ENCODE measurements around the gene KRTAP10-5.

The KRTAP10-5 gene

DNA sequence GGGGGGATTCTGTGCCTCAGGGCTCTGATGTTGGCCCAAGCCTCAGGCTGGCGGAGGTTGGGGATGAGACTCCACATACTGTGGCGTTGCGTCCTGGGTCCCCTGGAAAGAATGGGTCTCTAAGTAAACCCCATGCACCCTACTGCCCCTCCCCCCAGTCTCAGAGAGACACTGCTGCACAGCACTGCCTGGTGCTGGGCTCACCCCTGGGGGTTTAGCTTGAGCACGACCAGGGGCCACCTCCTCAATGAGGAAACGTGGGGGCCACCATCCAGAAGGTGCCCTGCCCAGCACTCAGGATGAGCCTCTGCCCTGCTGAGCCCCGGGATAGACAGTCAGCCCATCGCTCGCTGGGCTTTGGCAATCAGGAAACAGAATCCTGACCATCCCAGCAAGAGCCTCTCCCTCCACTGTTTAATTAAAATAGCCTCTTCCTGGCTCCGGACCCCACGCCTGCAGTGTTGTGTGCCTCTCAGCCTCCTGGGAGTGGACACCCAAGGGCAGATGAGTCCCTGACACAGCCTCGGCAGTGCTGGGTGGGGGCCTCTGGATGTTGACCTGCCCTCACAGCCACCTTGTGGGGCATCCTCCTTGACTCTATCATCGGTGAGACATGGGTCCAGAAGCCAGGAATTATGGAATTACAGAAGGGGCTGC, 10.4 kb downstream of the KRTAP10-5 start:
- DNase-seq (ENCODE audit: low spot score) = no peak
- in situ Hi-C loops (cut with MboI; ENCODE audit: low sequenced_read_pairs, unreplicated experiment) = no loop called here
- no peak for TF ChIP-seq CTCF (IDR thresholded peaks at IDR 0.05; ENCODE audit: borderline replicate concordance, control extremely low read depth, extremely low read depth, insufficient read depth, missing control alignments)

GRCh38 chr21:44568667-44569556, 11.5 kb downstream of the KRTAP10-5 start:
- in situ Hi-C loops (cut with MboI; ENCODE audit: low sequenced_read_pairs, unreplicated experiment) = no loop called here
- no peak for DNase-seq (ENCODE audit: low spot score)
- TF ChIP-seq CTCF (IDR thresholded peaks at IDR 0.05; ENCODE audit: borderline replicate concordance, control extremely low read depth, extremely low read depth, insufficient read depth, missing control alignments) = no peak

- no peak for TF ChIP-seq CTCF (IDR thresholded peaks at IDR 0.05; ENCODE audit: borderline replicate concordance, control extremely low read depth, extremely low read depth, insufficient read depth, missing control alignments)
- no peak for DNase-seq (ENCODE audit: low spot score)
- in situ Hi-C loops (cut with MboI; ENCODE audit: low sequenced_read_pairs, unreplicated experiment) = no loop called here
Observed at GRCh38 chr21:44568261-44568660, 12.1 kb downstream of the KRTAP10-5 start.

GRCh38 chr21:44567481-44568171, 12.8 kb downstream of the KRTAP10-5 start:
- no peak for TF ChIP-seq CTCF (IDR thresholded peaks at IDR 0.05; ENCODE audit: borderline replicate concordance, control extremely low read depth, extremely low read depth, insufficient read depth, missing control alignments)

DNA sequence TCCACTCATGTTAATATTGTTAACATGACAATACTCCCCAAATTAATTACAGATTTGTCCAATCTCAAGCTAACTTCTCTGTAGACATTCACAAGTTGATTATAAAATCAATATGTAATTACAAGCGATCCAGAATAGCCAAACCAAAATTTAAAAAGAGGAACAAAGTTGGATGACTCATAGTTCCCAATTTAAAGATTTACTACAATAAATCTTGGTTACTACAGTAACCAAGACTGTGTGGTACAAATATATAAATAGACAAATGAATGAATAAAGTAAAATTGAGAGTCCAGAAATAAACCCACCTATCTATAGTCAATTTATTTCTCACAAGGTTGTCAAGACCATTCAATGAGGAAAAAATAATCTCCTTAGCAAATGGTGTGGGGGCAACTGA, 14.0 kb downstream of the KRTAP10-5 start:
- no peak for TF ChIP-seq CTCF (IDR thresholded peaks at IDR 0.05; ENCODE audit: borderline replicate concordance, control extremely low read depth, extremely low read depth, insufficient read depth, missing control alignments)
- no peak for DNase-seq (ENCODE audit: low spot score)
- in situ Hi-C loops (cut with MboI; ENCODE audit: low sequenced_read_pairs, unreplicated experiment) = no loop called here

More at GRCh38 chr21:44567481-44568171, 12.8 kb downstream of the KRTAP10-5 start:
- no peak for DNase-seq (ENCODE audit: low spot score)
- in situ Hi-C loops (cut with MboI; ENCODE audit: low sequenced_read_pairs, unreplicated experiment) = no loop called here

DNA sequence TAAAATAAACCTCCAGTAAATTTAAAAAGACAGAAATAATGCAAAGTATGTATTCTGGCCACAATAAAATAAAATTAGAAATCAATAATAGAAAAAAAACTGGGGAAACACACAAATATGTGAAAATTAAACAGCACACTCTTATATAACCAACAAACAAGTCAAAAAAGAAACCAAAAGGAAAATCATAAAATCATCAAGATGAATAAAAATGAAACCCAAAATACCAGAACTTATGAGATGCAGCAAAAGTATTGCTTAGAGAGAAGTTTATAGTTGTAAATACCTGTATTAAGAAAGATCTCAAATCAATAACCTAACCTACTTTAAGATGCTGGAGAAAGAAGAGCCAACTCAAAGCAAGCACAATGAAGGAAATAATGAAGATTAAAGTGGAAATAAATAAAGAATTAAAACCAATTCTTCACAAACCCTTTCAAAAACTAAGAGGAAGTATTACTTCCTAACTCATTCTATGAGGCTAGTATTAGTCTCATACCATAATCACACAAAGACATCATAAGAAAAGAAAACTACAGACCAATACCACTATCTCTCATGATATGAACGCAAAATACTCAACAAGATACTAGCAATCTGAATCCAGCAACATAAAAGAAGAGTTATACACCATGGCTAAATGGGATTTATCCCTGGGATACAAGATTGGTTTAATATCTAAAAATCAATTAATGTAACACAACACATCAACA, 15.4 kb downstream of the KRTAP10-5 start:
- TF ChIP-seq CTCF (IDR thresholded peaks at IDR 0.05; ENCODE audit: borderline replicate concordance, control extremely low read depth, extremely low read depth, insufficient read depth, missing control alignments) = no peak
- no peak for DNase-seq (ENCODE audit: low spot score)
- in situ Hi-C loops (cut with MboI; ENCODE audit: low sequenced_read_pairs, unreplicated experiment) = no loop called here

Measured in GM13976 (cell line).